HG02798 (cell line): Measurements from ENCODE around the gene NDUFAF7.
"Not testable (repeated sequence)": the region's sequence is repeated elsewhere in the genome, so short reads cannot be mapped to it uniquely, and the experiment has no call there.

Source experiments
- ATAC-seq: cut with Tn5 transposase; IDR thresholded peaks from one replicate; pipeline ENCODE4 v1.9.1; 2021; ENCODE audit warnings: mild to moderate bottlenecking; ENCODE audit not compliant: unreplicated experiment, poor library complexity

NDUFAF7 gene

GRCh38 chr2:37231241-37232130, at the start of gene NDUFAF7, which contains the start of gene CEBPZ:
Gene NDUFAF7, plus strand, starts transcription at chr2:37231658. Its CDS starts 48 bp downstream, at chr2:37231706.
Gene CEBPZ, minus strand, starts transcription at chr2:37231596. Its CDS starts 29 bp downstream, at chr2:37231567.
- peak; percentile 96 for ATAC-seq

GRCh38 chr2:37181726-37182684, 49.5 kb upstream of the NDUFAF7 start:
- ATAC-seq: no peak

- no peak for ATAC-seq
Measured at GRCh38 chr2:37188570-37188969, 42.9 kb upstream of the NDUFAF7 start, which contains the start of gene SULT6B1. Gene SULT6B1, minus strand, starts transcription at chr2:37188670. Its CDS starts 30 bp downstream, at chr2:37188640.

- ATAC-seq: no peak
Measured at GRCh38 chr2:37189452-37190153, 41.9 kb upstream of the NDUFAF7 start.

GRCh38 chr2:37190290-37190689, 41.2 kb upstream of the NDUFAF7 start:
- ATAC-seq: no peak

- no peak for ATAC-seq
Measured at GRCh38 chr2:37191253-37191652, 40.2 kb upstream of the NDUFAF7 start.

GRCh38 chr2:37191747-37192146, 39.7 kb upstream of the NDUFAF7 start:
- ATAC-seq: no peak

- ATAC-seq: no peak
Measured at GRCh38 chr2:37192551-37192950, 38.9 kb upstream of the NDUFAF7 start.

- ATAC-seq: not testable (repeated sequence)
Measured at GRCh38 chr2:37195862-37196319, 35.6 kb upstream of the NDUFAF7 start.

GRCh38 chr2:37196320-37197195, 34.9 kb upstream of the NDUFAF7 start, which contains the start of gene CEBPZOS:
Gene CEBPZOS, plus strand, starts transcription at chr2:37196496. Its CDS starts 3,209 bp downstream, at chr2:37199705.
- ATAC-seq: peak; percentile 83

- no peak for ATAC-seq
Measured at GRCh38 chr2:37198681-37199065, 32.8 kb upstream of the NDUFAF7 start.

- ATAC-seq: no peak
Measured at GRCh38 chr2:37201208-37201607, 30.2 kb upstream of the NDUFAF7 start.

GRCh38 chr2:37201766-37202165, 29.7 kb upstream of the NDUFAF7 start:
- no peak for ATAC-seq

GRCh38 chr2:37203708-37204107, 27.8 kb upstream of the NDUFAF7 start:
- ATAC-seq: no peak

- ATAC-seq: not testable (repeated sequence)
Measured at GRCh38 chr2:37205071-37205661, 26.3 kb upstream of the NDUFAF7 start.

GRCh38 chr2:37205689-37206341, 25.6 kb upstream of the NDUFAF7 start:
- no peak for ATAC-seq

- not testable (repeated sequence) for ATAC-seq
Measured at GRCh38 chr2:37206760-37207159, 24.7 kb upstream of the NDUFAF7 start.

- no peak for ATAC-seq
Measured at GRCh38 chr2:37211212-37211611, 20.2 kb upstream of the NDUFAF7 start.
